ENCODE data around the gene AGPAT2.

The AGPAT2 gene

GRCh38 chr9:136659861-136660784 is 27.1 kb downstream of the AGPAT2 start:
- no peak for DNase-seq

GRCh38 chr9:136658849-136659535 is 28.3 kb downstream of the AGPAT2 start:
- no peak for DNase-seq

- DNase-seq, result no peak
These were observed 29.0 kb downstream of the AGPAT2 start for GRCh38 chr9:136657974-136658848.

GRCh38 chr9:136656795-136657611 is 30.3 kb downstream of the AGPAT2 start:
- no peak for DNase-seq

- no peak for DNase-seq
These were observed 31.0 kb downstream of the AGPAT2 start for GRCh38 chr9:136656183-136656738.

- no peak for DNase-seq
These were observed 31.6 kb downstream of the AGPAT2 start for GRCh38 chr9:136655536-136656182.

GRCh38 chr9:136654820-136655535 is 32.3 kb downstream of the AGPAT2 start:
- no peak for DNase-seq

GRCh38 chr9:136653323-136654079 is 33.8 kb downstream of the AGPAT2 start:
- no peak for DNase-seq

- DNase-seq, result no peak
These were observed 35.4 kb downstream of the AGPAT2 start for GRCh38 chr9:136651860-136652259.

- no peak for DNase-seq
These were observed 36.6 kb downstream of the AGPAT2 start for GRCh38 chr9:136650648-136651047.

- no peak for DNase-seq
These were observed 37.2 kb downstream of the AGPAT2 start for GRCh38 chr9:136650021-136650420.

- DNase-seq, result no peak
These were observed 38.5 kb downstream of the AGPAT2 start for GRCh38 chr9:136648751-136649150.

- no peak for DNase-seq
These were observed 40.2 kb downstream of the AGPAT2 start for GRCh38 chr9:136646827-136647711.

GRCh38 chr9:136645903-136646754 is 41.1 kb downstream of the AGPAT2 start:
- DNase-seq, result no peak

GRCh38 chr9:136645352-136645902 is 41.8 kb downstream of the AGPAT2 start:
- DNase-seq, result no peak

GRCh38 chr9:136644593-136645351 is 42.5 kb downstream of the AGPAT2 start:
- DNase-seq, result peak; percentile 77

GRCh38 chr9:136644343-136644592 is 43.0 kb downstream of the AGPAT2 start:
- no peak for DNase-seq

Data from stimulated activated CD4-positive, alpha-beta T cell treated with anti-CD3 and anti-CD28 coated beads, Interleukin-4, amount 100 ng/mL, for 1 hour (primary cell).